Calu3 (cell line): ENCODE data around the gene OR9Q1. TPM values are rescaled to one million over a fixed set of nuclear protein-coding genes. Genes with fewer than 3 reads are reported as not detected.

Experiments
- BruUV-seq: library from RNA; stranded (reverse); fragments of 400-500 nt; replicated peaks from 2 replicates; lab custom pipeline; 2021; lab: Mats Ljungman, UMichigan
- CTCF ChIA-PET: fragments of 300-600 bp; sonication (Branson Sonifier 250); formaldehyde crosslinking; loops from one replicate; lab custom pipeline; 2022; ENCODE audit warnings: antibody characterized with exemption; lab: Charles Lee
- DNase-seq: peaks from one replicate; pipeline ENCODE4 v3.0.0; 2022
- H3K27ac Mint-ChIP-seq: one replicate; pipeline ENCODE4 v1.8.0; 2022; ENCODE audit warnings: mixed read lengths; ENCODE audit not compliant: unreplicated experiment
- H3K27me3 Mint-ChIP-seq: one replicate; pipeline ENCODE4 v1.8.0; 2022; ENCODE audit warnings: mixed read lengths; ENCODE audit not compliant: unreplicated experiment
- H3K36me3 Mint-ChIP-seq: one replicate; pipeline ENCODE4 v1.8.0; 2022; ENCODE audit warnings: mild to moderate bottlenecking, moderate library complexity, mixed read lengths; ENCODE audit not compliant: insufficient read depth, unreplicated experiment
- H3K4me1 Mint-ChIP-seq: one replicate; pipeline ENCODE4 v1.8.0; 2022; ENCODE audit warnings: mild to moderate bottlenecking, low read depth, mixed read lengths; ENCODE audit not compliant: unreplicated experiment
- H3K4me3 Mint-ChIP-seq: one replicate; pipeline ENCODE4 v1.8.0; 2022; ENCODE audit warnings: mild to moderate bottlenecking, low read depth, moderate library complexity, mixed read lengths; ENCODE audit not compliant: unreplicated experiment
- H3K9me3 Mint-ChIP-seq: one replicate; pipeline ENCODE4 v1.8.0; 2022; ENCODE audit warnings: low read depth, mixed read lengths; ENCODE audit not compliant: unreplicated experiment
- intact Hi-C: fragments of 100-400 bp; cut with micrococcal nuclease; formaldehyde crosslinking; loops from one replicate; pipeline ENCODE4 v1.10.0; 2022; ENCODE audit not compliant: unreplicated experiment
- total RNA-seq: library from RNA; stranded (reverse); gene quantifications from 2 replicates; pipeline ENCODE4 v1.2.3, GENCODE V29; 2022
- TF ChIP-seq, protein P1 (sequence below): fragments of 200-600 bp; IDR thresholded peaks from one replicate; pipeline ENCODE4 v1.8.0; 2022; ENCODE audit warnings: antibody characterized with exemption; ENCODE audit not compliant: unreplicated experiment

OR9Q1 gene
- total RNA-seq, 1 experiment from 2014 or later: not detected

GRCh38 chr11:57978686-57979531 is 44.8 kb upstream of the OR9Q1 start:
- Mint-ChIP-seq H3K4me3 (no peak overlapping the region), H3K36me3 (no peaks in the 10 kb centered on the region), H3K27me3 (no peaks in the 10 kb centered on the region), H3K9me3 (peaks cover 3% of the 10 kb centered on the region), H3K4me1 (peaks cover 40% of the 10 kb centered on the region), H3K27ac (no peak overlapping the region)
- DNase-seq: no peak
- CTCF ChIA-PET: no interaction called here
- TF ChIP-seq, protein P1, sequence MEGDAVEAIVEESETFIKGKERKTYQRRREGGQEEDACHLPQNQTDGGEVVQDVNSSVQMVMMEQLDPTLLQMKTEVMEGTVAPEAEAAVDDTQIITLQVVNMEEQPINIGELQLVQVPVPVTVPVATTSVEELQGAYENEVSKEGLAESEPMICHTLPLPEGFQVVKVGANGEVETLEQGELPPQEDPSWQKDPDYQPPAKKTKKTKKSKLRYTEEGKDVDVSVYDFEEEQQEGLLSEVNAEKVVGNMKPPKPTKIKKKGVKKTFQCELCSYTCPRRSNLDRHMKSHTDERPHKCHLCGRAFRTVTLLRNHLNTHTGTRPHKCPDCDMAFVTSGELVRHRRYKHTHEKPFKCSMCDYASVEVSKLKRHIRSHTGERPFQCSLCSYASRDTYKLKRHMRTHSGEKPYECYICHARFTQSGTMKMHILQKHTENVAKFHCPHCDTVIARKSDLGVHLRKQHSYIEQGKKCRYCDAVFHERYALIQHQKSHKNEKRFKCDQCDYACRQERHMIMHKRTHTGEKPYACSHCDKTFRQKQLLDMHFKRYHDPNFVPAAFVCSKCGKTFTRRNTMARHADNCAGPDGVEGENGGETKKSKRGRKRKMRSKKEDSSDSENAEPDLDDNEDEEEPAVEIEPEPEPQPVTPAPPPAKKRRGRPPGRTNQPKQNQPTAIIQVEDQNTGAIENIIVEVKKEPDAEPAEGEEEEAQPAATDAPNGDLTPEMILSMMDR: no peak
- intact Hi-C loops: loop anchor here (10.0 kb wide), 1 partner anchor 536 kb away; no protein-coding TSS in a partner anchor
- BruUV-seq: no TSS peak

GRCh38 chr11:57979532-57980079 is 44.1 kb upstream of the OR9Q1 start:
- H3K27ac Mint-ChIP-seq: no peak overlapping the region
- H3K4me1 Mint-ChIP-seq: peaks cover 36% of the 10 kb centered on the region
- BruUV-seq: no TSS peak
- no peaks in the 10 kb centered on the region for H3K36me3 Mint-ChIP-seq
- CTCF ChIA-PET: no interaction called here
- peaks cover 4% of the 10 kb centered on the region for H3K9me3 Mint-ChIP-seq
- no peaks in the 10 kb centered on the region for H3K27me3 Mint-ChIP-seq
- no peak overlapping the region for H3K4me3 Mint-ChIP-seq
- no peak for DNase-seq
- intact Hi-C loops: loop anchor here (10.0 kb wide), 1 partner anchor 535 kb away; no protein-coding TSS in a partner anchor
- TF ChIP-seq, protein P1: no peak

DNA sequence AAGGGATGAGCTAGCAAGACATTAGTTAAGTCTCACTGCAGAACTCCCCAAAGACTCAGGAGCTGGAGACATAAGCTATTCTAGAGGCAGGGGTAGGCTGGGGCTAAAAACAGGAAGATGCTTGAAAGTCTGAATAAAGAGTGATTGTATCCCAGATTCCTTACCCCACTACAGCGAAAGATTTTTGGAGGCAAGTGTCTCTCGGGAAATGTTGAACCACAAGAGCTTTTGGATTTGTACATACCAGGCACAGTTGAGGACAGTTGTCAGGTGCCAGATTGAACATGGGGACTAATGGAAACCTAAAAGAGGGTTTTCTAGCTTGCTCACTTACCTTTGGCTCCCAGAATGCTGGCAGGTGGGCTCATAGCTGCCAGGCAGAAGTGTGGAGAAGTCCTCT is 43.5 kb upstream of the OR9Q1 start:
- no peak for DNase-seq
- intact Hi-C loops: no loop called here
- no TSS peak for BruUV-seq
- Mint-ChIP-seq H3K36me3 (no peaks in the 10 kb centered on the region), H3K9me3 (peaks cover 4% of the 10 kb centered on the region), H3K27me3 (no peaks in the 10 kb centered on the region), H3K4me1 (peaks cover 31% of the 10 kb centered on the region), H3K27ac (no peak overlapping the region), H3K4me3 (no peak overlapping the region)
- CTCF ChIA-PET: no interaction called here
- TF ChIP-seq, protein P1: no peak

DNA sequence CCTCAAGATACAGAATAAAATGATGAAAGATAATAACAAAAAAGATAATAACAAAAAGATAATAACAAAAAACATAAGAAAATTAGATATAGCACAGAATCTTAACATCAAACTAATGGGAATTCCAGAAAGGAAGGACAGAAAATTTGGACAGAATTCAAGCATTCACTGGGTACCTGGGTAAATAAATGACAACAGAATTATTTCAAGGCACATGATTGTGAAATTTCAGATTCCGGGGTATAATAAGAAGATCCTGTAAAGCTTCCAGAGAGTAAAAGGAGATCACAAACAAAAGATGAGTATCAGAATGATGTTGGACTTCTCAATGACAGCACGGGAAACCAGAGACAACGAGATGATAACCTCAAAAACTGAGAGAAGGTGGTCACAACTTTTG is 42.1 kb upstream of the OR9Q1 start:
- no peak for DNase-seq
- CTCF ChIA-PET: no interaction called here
- Mint-ChIP-seq H3K27me3 (no peaks in the 10 kb centered on the region), H3K27ac (no peak overlapping the region), H3K9me3 (peaks cover 5% of the 10 kb centered on the region), H3K4me3 (no peak overlapping the region), H3K4me1 (peaks cover 31% of the 10 kb centered on the region), H3K36me3 (no peaks in the 10 kb centered on the region)
- TF ChIP-seq, protein P1: no peak
- no TSS peak for BruUV-seq
- intact Hi-C loops: no loop called here
